Kidney glomerular epithelial cell (primary cell): ENCODE results near the gene MAGI2.

Experiments
- DNase-seq: peaks from one replicate; lab custom pipeline; 2025; lab: John Stamatoyannopoulos, UW

MAGI2 gene

DNA sequence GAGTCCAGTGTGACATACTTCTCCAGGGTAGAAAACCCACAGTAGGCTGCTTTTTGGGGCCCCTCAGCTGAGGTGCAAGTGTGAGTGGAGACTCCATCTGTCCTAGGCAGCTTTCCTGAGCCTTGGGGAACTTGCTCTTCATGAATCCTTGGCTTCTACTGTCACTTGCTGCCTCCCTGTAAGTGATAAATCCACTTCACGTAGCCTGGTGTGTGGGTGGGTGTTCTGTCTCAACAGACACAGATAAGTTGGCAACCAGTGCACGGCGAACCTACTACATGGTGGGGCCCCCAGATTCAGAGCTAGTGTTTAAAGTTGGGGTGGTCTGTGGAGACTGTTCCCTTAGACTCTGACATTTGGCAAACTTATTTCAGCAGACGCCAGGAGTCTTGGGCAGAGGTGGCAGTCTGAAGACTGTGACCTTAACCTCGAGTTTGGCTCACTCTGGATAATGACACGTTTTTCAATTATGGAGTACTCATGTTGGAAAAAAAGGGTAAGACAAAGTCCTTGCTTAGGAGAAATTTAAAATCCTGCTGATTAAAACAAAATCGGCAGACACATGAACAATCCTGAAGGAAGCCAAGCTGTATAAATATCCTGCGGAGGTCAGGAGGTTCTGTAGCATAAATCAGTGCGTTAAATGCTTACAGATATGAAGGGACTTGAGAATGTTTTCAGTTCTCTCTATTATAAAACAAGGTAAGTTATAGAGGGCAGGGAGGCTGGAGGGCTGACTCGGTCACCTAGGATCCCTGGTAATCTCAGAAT is 1278.0 kb downstream of the MAGI2 start:
- no peak for DNase-seq

DNA sequence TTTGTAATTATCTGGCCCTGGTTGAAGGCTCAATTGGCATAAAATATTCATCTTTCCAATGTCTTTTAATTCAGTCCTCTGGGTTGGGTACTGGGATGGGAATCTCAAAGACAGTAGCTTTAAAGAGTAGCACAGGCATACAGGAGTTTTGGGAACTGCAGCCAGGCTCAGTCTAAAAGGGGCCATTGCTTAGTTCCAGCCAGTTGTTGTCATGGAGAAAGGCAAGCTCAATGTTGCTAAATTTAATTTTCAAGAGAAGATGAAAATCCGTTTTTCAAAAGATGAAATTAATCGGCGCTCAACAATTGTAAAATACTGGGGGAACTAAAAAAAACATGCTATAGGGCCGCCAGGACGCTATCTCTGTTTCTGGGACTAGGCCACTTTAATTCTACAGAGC is 1279.8 kb downstream of the MAGI2 start:
- DNase-seq: no peak

DNA sequence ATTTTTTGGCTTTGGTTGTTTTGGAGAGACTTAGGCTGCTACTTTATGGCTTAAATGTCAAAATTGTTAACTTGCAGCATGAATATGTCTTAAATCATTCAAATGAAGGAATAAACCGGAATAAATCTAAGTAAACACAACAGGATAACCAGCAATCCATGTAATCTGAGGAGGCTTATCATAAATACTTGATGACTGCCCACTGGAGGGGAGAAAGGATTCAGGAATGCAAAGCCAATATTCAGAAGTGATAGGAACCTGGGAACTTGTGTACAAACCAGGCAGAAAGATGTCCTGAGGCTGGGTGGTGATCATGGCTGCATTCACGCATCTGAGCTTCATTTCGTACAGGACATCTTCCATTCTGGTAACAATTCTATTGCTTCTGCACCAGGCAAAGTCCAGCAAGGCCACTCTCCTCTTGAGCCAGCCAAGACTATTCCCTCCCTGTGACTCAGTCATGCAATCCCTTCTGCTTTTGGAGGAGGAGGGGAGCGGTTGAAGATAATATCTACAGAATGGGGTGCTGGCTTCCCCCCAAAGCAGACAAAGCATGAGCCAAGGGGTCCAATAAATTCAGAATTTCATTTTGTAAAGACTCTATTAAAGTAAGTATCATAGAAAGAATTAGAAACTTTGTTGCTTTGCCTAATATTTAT is 1280.4 kb downstream of the MAGI2 start:
- no peak for DNase-seq

DNA sequence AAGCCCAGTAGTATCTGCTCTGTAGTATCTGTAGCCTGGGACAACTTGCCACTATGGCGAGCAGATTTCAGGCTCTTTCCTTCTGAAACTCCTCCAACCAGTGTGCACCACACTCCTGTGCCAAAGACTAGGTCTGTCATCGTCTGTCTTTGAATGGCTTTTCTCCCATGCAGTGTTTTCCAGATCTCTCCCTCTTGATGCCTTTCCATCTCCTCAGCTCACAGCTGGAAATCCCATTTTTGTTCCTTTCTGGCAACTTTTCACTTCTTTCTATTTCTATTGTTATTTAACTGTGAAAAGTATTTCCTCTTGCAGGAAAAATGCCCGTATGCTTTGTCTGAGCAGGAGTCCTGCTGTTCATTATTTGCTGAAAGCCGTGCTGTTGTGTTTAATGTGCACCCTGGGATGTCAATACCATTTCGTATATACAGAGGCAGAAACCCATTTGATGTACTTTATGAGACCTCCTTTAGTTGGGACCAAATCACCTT is 1281.2 kb downstream of the MAGI2 start:
- DNase-seq: no peak

DNA sequence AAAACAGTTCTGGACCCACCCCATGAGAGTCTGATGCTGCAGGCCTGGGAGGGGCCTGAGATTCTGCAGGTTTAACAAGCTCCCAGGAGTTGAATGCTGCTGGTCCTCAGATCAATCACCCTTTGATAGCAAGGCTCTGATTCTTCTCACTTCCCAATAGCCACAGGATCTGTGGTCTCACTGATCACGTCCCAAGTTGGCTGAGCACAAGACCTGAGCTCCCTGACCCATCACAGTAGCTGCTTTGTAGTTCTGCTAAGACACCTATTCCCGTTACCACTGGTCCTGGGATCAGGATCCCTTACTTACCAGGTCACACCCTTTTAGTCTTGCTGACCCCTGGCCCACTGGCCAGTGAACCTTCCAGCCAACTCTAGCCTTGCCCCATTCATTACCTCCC is 1282.1 kb downstream of the MAGI2 start:
- no peak for DNase-seq

DNA sequence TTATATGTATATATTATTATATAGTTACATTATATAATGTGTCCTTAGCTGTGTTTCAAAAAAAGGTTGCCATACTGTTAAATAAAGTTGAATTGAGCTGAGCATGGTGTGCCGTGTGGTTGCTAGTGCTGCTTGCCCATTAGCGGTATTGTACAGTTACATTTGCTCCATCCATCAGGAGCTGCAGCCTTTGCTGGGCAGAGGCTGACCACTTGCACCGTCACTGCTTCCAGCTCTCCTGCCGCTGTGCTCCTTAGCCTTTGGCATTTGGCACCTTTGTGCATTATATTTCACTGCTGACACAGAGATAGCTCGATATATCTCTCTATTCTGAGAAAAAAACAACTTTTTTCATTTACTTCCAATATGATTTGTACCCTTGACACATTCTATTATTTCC is 1282.7 kb downstream of the MAGI2 start:
- DNase-seq: no peak

DNA sequence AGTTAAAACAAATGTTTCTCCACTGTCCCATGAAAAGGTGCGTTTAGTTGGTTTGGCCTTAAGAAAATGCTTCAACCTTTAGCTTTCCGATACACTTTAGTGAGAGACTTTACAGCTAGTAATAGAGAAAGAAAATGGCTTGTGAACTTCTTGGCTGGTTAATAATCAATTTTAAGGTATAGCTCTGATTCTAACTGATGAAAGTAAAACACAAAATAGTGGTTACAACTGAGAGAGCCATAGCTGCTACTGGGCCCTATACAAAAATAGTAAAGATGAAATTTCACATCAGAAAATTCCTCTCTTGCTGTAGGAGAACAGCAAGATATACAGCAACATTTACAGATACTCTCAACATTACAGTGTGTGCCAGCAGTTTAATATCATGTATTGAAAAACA is 1283.5 kb downstream of the MAGI2 start:
- DNase-seq: no peak

DNA sequence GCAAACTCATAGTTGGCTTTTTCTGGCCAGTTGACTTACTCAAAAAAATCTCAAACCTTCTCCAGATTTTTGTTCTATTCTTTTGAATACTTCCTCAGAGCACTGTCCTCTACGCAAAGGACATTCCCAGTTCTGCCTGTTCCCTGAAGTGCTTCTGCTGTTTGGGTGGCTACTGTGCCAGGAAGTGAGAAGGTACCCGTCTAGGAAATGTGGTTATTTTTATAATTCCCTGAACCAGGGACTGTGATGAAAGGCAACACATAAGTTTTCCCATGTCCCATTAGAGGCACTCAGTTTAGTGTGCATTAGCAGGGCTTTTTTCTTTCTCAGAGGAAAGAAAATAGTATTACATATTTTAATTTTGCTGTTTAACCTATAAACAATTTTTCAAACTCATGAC is 1284.6 kb downstream of the MAGI2 start:
- no peak for DNase-seq

DNA sequence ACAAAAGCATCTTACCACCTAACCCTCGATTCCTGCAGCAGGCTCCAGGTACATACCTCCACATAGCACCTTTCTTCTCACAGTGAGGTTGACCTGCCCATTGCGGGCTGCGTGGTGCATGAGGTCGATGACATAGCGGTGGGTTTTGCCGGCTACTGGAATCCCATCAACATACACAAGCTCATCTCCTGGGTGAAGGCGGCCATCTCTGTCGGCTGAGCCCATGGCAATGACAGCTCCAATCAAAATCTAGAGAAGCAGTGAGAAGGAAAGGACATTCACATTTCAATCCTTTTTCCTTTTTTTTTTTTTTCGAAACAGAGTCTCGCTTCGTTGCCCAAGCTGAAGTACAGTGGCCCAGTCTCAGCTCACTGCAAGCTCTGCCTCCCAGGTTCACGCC is 1285.6 kb downstream of the MAGI2 start:
- no peak for DNase-seq

DNA sequence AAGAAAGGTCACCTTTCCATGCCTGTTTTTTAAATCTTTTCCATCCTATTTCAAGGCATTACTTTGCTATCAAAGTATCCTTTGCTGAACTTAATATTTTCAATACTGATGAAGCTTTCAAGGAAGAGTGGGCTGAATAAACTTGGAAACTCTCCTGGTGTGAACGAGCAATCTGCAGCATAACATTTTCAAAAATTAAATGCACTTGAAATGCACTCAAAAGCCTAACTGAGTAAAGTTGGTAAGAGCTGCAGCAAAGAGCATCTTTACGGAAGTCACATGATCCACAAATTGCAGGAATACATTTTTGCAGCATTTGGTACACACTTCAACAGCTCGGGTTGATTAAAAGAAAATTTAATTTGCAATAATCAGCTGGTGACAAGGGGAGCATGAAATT is 1287.6 kb downstream of the MAGI2 start:
- no peak for DNase-seq

DNA sequence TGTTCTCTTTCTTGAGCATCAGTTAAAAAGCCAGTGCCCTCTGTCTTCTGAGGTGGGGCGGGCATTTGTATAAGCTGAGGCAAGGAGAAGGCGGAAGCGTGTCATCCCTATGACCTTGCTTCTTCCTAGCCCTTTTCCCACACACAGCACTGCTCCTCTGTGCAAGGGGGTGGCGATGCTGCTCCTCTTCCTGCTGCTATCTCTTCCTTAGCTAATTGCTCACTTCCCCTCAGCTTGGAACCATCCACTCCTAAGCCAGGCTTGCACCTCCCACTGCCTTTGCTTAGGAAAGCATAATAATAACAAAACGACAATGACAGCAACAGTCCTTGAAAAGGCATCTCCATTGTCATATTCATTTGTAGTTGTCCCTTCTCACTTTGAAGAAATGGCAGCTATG is 1288.0 kb downstream of the MAGI2 start:
- DNase-seq: no peak

DNA sequence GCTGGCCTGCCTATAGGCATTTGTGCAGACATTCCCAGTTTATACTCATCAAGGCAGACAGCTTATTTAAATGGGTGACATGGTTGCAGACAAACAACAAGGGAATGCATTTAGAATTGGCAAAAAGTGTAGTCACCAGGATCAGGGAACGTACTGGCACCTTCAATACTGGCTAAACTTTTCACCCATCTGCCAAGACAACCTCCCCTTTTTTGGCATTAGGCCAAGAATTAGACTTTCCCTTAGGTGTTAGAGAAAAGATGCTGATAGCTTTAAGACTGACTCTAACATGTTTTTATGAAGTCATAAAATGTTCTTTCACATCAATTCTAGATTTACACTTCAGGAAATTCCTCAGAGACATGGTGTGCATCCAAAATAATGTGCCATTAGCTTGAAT is 1289.0 kb downstream of the MAGI2 start:
- no peak for DNase-seq

DNA sequence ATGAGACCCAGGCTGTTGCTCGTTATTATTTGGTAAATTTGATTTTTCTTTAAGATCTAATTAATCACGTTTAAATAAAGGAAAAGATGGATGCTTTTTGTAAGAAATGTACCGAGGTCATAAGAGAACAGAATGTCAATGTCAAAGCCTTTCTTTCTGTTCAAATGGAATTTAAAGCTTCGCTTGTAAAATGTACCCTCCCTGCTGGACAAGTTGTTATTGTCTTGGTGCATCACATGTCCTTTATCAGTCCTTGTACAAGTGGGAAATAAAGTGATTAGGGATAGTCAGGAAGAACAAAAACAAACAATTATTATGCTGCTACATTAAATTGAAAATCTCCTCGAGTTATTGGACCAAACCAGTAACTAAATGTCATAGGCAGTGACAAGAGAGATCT is 1291.7 kb downstream of the MAGI2 start:
- no peak for DNase-seq

DNA sequence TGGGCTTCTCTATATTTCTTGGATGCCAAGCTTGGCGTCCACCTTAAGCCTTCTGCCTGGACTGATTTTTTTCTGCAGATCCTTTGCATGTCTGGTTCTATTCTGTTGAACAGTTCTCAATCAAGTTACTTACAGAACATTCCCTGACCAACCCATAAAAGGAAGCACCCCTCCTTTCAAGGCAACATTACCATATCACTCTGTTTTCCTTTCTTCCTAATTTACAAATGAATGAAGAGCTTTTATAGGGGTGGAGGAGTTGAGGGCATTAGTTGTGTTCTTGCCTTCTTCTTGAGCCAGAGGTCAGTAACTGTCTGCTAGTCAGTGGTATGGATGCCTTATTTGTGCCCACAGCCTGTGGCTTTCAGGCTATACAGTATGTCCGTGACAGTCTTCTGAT is 1293.9 kb downstream of the MAGI2 start:
- DNase-seq: no peak

DNA sequence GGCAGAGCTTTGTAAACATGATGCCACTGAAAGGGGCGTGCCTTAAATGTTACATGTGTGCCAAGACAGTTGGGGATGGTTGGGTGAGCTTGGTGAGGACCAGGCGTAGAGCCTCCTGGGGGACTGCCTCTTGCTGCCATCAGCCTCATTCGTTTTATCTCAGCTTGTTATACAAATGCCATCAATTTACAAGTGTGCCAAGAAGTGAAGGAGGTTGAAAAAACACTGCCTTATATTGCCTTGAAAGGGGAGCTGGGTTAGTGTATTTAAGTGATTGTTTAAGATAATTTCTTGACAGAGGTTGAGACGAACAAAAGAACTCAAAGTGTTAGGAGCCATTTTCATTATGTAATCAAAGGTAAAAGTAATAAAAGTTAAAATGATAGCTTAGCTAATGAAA is 1300.2 kb downstream of the MAGI2 start:
- no peak for DNase-seq

DNA sequence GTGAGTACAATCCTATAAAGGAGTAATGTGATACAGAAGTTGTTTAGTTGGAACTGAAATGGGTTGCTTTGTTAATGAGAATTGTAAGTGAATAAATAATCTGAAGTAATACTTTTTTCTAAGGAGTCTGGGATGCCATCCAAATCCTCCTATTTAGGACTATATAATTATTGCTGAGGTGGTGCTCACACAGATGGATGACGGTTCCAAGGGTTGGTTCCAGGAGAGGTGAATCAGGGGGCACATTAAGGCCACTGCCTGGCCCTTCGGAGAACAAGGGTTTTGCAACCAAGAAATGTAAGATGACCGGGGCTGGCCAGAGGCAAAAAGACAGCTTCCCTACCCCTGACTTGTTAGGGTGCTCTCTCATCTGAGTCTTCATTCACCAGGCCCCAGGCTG is 1302.2 kb downstream of the MAGI2 start:
- peak; percentile 37 for DNase-seq

DNA sequence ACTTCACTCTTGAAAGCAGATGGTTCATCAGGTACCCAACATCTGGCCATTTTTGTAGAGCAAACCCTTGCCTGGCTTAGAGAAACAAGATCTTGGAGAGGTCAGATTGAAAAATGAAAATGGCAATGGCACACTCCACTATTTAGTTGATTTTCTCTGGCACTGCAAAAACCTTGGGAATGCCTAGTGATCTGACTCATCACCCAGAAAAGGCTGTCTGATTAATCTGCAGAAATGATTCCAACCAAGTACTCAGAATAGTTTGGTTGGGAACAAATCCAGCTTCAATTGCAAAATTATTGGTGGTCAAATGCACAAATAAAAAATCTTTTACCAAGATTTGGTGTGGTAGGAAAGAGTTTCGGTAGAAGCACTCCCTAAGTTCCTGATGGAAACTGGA is 1303.7 kb downstream of the MAGI2 start:
- DNase-seq: peak; percentile 10

DNA sequence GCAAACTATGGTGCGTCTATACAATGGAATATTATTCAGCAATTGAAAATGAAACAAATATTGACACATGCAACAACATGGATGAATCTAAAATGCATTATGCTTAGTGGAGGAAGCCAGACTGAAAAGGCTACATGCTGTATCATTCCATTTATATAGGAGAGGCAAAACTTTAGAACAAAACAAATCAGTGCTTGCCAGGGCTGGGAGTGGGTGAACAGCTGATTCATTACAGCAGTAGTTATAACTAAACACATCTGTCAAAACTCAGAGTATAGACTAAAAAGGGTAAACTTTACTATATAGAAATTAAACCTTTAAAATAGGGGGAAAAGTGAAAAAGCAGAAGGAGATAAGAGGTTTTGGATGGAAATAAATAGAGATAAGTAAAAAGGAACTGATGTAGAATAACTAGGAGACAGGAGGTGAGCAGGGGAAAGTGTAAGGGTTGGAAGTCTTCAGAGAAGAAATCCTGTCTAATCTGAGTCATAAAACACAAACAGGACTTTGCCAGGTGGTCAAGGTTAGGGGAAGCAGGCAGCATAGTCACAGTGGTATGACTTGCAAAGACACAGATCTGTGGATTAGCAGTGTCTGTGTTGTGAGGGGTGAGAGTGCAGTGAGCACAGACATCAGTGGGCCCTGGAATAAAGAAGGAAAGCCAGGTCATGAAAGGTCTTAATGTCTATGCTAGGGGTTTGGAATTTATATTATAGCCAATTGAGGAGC is 1305.1 kb downstream of the MAGI2 start:
- no peak for DNase-seq

DNA sequence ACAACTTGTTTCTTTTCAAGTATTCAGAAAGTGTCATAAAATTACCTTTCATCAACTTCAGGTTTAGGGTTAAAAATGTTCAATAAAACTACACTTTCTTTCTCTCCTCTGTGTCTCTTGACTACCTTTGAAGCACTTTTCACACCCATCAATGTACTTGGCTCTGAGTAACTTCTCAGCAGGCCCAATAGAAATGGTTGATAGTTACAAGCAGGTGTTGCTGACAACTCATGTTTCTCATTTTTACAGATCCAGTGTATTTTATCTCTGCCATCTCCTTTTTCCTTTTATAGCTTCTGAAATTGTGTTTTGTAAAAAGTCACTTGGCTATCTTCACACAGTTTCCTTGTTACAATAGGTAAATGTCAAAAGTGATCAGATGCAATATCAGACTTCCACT is 1306.9 kb downstream of the MAGI2 start:
- no peak for DNase-seq

DNA sequence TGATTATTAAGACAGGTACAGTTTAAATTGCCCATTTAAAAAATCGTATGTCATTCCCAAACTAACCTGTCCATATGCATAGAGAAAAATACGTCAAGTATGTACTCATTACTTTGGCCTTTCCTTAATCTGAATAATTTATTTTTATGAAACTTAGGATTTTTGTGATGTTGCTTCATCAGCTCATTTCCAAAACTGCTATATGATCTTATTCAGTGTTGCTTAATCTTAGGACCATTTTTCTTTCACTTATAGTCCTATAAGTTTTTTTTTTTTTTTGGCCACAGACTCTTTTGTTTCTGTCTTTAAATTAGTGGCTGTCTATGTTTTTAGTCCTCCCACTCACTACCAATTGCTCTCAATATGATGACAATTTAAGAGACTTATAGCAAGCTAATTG is 1309.8 kb downstream of the MAGI2 start:
- DNase-seq: no peak

DNA sequence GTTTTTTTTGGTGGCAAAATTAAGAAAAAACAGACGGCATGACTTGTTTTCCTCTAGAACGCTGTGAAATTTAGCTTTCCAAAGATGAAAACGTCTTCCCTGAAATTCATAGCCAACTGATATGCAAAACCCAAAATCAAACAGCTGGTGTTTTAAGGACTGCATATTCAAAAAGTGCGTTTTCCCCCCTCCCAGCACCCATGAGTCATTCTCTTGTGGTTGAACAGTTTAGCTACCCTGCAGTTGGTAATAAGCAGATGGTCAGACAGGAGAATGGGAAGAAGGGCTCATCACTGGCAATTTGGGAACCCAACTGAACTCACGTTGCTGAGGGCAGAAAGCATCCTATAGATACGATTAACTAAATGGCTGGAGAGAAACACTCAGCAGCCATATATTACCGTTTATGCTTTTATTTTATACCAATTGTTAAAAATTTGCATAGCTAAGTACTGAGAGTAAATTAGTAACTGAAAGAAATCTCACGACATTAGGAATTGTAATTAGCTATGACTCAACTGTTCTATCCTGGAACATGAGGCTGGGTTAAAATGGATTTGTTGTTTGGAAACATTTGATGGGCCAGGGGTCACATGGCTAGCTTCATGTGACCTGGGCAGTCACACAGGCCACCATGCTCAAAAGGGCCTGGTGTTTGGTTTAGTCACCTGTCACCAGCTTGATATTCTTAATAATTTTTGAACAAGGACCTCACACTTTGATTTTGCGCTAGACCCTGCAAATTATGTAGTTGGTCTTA is 1311.8 kb downstream of the MAGI2 start:
- no peak for DNase-seq

DNA sequence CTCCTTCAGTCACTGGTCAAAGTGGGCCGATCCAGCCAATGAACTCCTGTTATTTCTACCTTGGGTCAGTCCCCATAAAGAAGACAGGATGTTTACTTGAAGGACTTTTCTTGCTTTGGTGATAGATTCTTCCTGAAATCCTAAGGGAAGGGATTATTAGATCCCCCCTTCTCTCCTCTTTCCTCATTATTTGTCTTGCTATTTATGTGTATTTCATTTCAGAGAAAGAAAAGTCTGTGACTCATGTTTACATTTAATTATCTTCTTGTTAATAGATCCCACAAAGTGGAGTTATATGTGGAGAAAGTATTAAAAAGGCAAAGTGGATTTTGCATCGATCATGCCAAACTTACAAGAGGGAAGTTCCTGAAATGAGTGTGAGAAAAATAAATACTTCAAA is 1313.4 kb downstream of the MAGI2 start:
- DNase-seq: no peak
